ENCODE results near the gene MRPL52. TPM values are rescaled to one million over a fixed set of nuclear protein-coding genes. Genes with fewer than 3 reads are reported as not detected.

The MRPL52 gene
- total and polyA plus RNA-seq, 2 of the 13 experiments (the other 11 are each of a cell fraction or from before 2014, with no cell fraction given): 118 to 329 TPM

GRCh38 chr14:22807432-22808087, 22.1 kb upstream of the MRPL52 start (continued):
- TF ChIP-seq GATAD2A (CRISPR knock-in tag; IDR thresholded peaks at IDR 0.05) (peak; percentile 59), ZSCAN22 (CRISPR knock-in tag; IDR thresholded peaks at IDR 0.05) (no peak), THAP11 (CRISPR knock-in tag; IDR thresholded peaks at IDR 0.05) (no peak), TMF1 (CRISPR knock-in tag; IDR thresholded peaks at IDR 0.05; ENCODE audit: low read depth) (no peak), AHDC1 (CRISPR knock-in tag; IDR thresholded peaks at IDR 0.05; ENCODE audit: borderline replicate concordance) (no peak), SP5 (CRISPR knock-in tag; IDR thresholded peaks at IDR 0.05; ENCODE audit: borderline replicate concordance, low read depth) (no peak), SMAD9 (CRISPR knock-in tag; IDR thresholded peaks at IDR 0.05) (no peak), RBAK (CRISPR knock-in tag; IDR thresholded peaks at IDR 0.05) (no peak), CEBPB (IDR thresholded peaks at IDR 0.05; ENCODE audit: borderline replicate concordance, low read depth, low read length) (no peak), ONECUT2 (CRISPR knock-in tag; IDR thresholded peaks at IDR 0.05) (no peak), BORCS8-MEF2B (CRISPR knock-in tag; IDR thresholded peaks at IDR 0.05) (no peak), ZNF749 (CRISPR knock-in tag; IDR thresholded peaks at IDR 0.05; ENCODE audit: borderline replicate concordance) (no peak), ZNF446 (CRISPR knock-in tag; IDR thresholded peaks at IDR 0.05) (no peak), ZNF138 (CRISPR knock-in tag; IDR thresholded peaks at IDR 0.05; ENCODE audit: low read depth) (no peak), BATF2 (CRISPR knock-in tag; IDR thresholded peaks at IDR 0.05) (no peak), ZNF619 (CRISPR knock-in tag; IDR thresholded peaks at IDR 0.05) (no peak), ZBTB7B (CRISPR knock-in tag; IDR thresholded peaks at IDR 0.05) (peak; percentile 56; the same call in 1 of the 2 replicates), ZIK1 (CRISPR knock-in tag; IDR thresholded peaks at IDR 0.05; ENCODE audit: borderline replicate concordance, low read depth) (no peak), MEIS2 (CRISPR knock-in tag; IDR thresholded peaks at IDR 0.05) (peak; percentile 16; the same call in 1 of the 2 replicates), MIER2 (CRISPR knock-in tag; IDR thresholded peaks at IDR 0.05) (no peak), SCMH1 (CRISPR knock-in tag; IDR thresholded peaks at IDR 0.05; ENCODE audit: borderline replicate concordance) (no peak), ZNF501 (CRISPR knock-in tag; IDR thresholded peaks at IDR 0.05) (no peak), PAX8 (CRISPR knock-in tag; IDR thresholded peaks at IDR 0.05; ENCODE audit: borderline replicate concordance) (no peak), SMC3 (IDR thresholded peaks at IDR 0.05; ENCODE audit: low read length) (peak; percentile 13; the same call in 1 of the 2 replicates), NR2F1 (CRISPR knock-in tag; IDR thresholded peaks at IDR 0.05) (peak in 1 of 2 experiments; percentile 40; a peak in 1 of 4 replicates), ELF1 (CRISPR knock-in tag; IDR thresholded peaks at IDR 0.05) (no peak)

Measured in HepG2 (cell line).